Erythroblast (primary cell): ENCODE data around the gene TBC1D1.

Experiments
- GATA1 ChIP-seq: IDR thresholded peaks from 2 replicates; pipeline ENCODE4 v1.6.1; 2011; ENCODE audit warnings: low read depth, mild to moderate bottlenecking, control low read depth, low read length, moderate library complexity
- POLR2A ChIP-seq: IDR thresholded peaks from 2 replicates; pipeline ENCODE4 v1.6.1; 2011; ENCODE audit warnings: mild to moderate bottlenecking, low read length

DNA sequence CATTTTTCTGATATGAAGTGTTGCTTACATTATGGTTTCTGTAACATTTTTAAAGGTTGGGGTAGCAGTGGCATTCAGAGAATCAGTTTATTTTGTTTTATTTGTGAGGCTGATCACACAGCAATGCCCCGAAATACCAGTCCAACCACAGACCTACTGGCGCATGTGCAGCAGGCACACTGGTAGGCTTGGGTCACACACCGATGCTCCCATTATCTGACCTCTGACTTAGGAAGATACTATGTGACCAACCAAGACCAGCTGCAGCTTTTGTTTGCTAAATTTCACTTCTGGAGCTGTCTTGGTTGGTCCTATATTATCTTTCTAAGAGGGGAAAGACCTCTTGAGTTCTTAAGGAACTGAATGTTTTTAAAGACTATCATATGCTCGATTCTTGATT lies 45.7 kb upstream of the TBC1D1 start:
- TF ChIP-seq POLR2A, result no peak
- no peak for TF ChIP-seq GATA1
